Measurements from ENCODE around the gene CUEDC2. TPM values are rescaled to one million over a fixed set of nuclear protein-coding genes. Genes with fewer than 3 reads are reported as not detected.

The CUEDC2 gene
- total RNA-seq, 1 experiment from 2014 or later, result 38.1 TPM

DNA sequence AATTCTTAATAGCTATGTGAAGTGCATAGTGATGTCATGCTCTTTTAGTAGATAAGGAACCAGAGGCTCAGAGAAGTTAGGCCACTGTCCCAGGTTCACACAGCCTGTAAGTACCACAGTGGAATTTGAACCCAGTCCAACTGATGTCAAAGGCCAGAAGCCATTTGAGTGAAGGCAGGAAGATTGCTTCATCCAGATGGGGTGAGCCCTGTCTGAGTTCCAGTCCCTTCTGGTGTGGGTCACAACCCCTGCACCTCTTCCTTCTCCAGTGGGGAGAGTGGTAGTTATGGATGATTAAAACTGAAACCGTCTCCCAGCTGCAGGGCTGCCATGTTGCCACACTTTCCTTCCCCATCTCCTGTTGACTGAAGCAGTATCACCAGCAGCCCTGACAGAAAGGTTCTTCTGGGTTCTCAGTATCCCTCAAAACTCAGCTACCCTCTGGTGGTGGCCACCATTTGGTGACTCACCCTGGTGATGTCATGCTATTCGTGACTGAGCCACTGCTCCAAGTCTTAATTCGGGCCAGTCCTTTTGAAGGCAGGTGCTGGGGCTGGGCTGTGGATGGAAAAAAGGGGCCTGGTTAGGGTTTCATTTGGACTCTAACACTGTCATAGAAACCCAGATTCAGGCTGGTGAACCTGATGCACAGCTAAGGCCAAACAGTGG, 20.4 kb upstream of the CUEDC2 start:
- Mint-ChIP-seq H3K27ac (ENCODE audit: unreplicated experiment) (no peak overlapping the region), H3K36me3 (ENCODE audit: insufficient read depth, unreplicated experiment) (peaks cover 31% of the 10 kb centered on the region), H3K9me3 (ENCODE audit: low read depth, unreplicated experiment) (no peaks in the 10 kb centered on the region)

DNA sequence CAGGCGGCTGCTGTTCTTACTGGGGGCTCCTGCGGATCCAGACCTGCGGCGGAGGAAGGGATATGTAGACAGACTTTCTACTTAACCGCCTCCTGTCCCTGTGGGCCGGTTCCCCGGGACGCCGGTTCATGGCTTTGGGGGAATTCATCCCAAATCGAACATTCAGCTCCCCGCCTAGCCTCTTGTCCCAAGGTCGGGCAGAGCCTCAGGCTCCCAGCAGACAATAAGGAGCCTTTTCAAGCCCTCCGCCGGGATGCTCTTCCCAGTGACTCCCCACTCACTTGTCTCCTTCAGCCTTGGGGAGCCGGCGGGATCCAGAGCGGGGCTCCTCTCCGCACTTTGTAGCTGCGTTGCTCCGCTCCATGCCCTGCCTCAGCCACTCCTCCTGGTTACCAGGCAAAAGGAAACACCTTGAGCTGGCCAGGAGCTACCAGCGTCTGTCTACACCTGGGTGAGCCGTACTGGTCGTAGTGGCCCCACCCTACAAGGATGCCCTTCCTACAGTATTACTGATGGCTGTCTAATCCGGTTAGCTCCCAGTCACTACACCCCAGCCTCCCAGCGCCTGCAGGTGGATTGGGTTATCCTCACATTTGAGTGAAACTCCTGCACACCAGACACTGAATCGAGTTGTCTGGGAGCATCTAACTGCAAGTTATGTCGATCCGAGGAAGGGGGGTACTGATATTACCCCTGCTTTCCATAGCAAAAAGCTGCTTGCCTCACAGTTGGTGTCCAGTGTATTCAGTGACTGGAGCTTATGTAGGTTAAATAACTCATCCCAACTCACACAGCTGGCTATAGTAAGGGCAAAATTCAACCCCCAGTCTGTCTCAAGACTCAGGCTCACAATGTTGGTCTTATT, 19.0 kb upstream of the CUEDC2 start, which contains the start of gene C10orf95:
TSS of gene C10orf95 (minus strand) at position 439 of the 865 bp plus-strand sequence. CDS start 450 bp downstream, outside the sequence.
- Mint-ChIP-seq H3K4me3 (ENCODE audit: low read depth, unreplicated experiment) (peak within 1 kb of the TSS; percentile 78), H3K27ac (ENCODE audit: unreplicated experiment) (peak within 1 kb of the TSS; percentile 42), H3K9me3 (ENCODE audit: low read depth, unreplicated experiment) (no peaks in the 10 kb centered on the region), H3K36me3 (ENCODE audit: insufficient read depth, unreplicated experiment) (peaks cover 31% of the 10 kb centered on the region), H3K4me1 (ENCODE audit: low read depth, unreplicated experiment) (no peaks in the 10 kb centered on the region), H3K27me3 (ENCODE audit: unreplicated experiment) (no peaks in the 10 kb centered on the region)
- no peak for DNase-seq
- TF ChIP-seq, protein P1, sequence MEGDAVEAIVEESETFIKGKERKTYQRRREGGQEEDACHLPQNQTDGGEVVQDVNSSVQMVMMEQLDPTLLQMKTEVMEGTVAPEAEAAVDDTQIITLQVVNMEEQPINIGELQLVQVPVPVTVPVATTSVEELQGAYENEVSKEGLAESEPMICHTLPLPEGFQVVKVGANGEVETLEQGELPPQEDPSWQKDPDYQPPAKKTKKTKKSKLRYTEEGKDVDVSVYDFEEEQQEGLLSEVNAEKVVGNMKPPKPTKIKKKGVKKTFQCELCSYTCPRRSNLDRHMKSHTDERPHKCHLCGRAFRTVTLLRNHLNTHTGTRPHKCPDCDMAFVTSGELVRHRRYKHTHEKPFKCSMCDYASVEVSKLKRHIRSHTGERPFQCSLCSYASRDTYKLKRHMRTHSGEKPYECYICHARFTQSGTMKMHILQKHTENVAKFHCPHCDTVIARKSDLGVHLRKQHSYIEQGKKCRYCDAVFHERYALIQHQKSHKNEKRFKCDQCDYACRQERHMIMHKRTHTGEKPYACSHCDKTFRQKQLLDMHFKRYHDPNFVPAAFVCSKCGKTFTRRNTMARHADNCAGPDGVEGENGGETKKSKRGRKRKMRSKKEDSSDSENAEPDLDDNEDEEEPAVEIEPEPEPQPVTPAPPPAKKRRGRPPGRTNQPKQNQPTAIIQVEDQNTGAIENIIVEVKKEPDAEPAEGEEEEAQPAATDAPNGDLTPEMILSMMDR (IDR thresholded peaks at IDR 0.05; ENCODE audit: unreplicated experiment), result no peak
- intact Hi-C loops (cut with micrococcal nuclease; ENCODE audit: unreplicated experiment), result no loop called here
- BruUV-seq (replicated peaks), result no TSS peak
- CTCF ChIA-PET, result interaction anchor here (0.7 to 1.4 kb wide), 3 partner anchors 11 to 104 kb away, joined by 3 read pairs; partner anchors contain the start of gene CUEDC2

More for the DNA sequence above, 20.4 kb upstream of the CUEDC2 start:
- no peaks in the 10 kb centered on the region for H3K27me3 Mint-ChIP-seq (ENCODE audit: unreplicated experiment)
- no peaks in the 10 kb centered on the region for H3K4me1 Mint-ChIP-seq (ENCODE audit: low read depth, unreplicated experiment)
- CTCF ChIA-PET, result no interaction called here
- TF ChIP-seq, protein P1 (IDR thresholded peaks at IDR 0.05; ENCODE audit: unreplicated experiment), result no peak
- intact Hi-C loops (cut with micrococcal nuclease; ENCODE audit: unreplicated experiment), result no loop called here
- DNase-seq, result no peak
- BruUV-seq (replicated peaks), result no TSS peak
- no peak overlapping the region for H3K4me3 Mint-ChIP-seq (ENCODE audit: low read depth, unreplicated experiment)

DNA sequence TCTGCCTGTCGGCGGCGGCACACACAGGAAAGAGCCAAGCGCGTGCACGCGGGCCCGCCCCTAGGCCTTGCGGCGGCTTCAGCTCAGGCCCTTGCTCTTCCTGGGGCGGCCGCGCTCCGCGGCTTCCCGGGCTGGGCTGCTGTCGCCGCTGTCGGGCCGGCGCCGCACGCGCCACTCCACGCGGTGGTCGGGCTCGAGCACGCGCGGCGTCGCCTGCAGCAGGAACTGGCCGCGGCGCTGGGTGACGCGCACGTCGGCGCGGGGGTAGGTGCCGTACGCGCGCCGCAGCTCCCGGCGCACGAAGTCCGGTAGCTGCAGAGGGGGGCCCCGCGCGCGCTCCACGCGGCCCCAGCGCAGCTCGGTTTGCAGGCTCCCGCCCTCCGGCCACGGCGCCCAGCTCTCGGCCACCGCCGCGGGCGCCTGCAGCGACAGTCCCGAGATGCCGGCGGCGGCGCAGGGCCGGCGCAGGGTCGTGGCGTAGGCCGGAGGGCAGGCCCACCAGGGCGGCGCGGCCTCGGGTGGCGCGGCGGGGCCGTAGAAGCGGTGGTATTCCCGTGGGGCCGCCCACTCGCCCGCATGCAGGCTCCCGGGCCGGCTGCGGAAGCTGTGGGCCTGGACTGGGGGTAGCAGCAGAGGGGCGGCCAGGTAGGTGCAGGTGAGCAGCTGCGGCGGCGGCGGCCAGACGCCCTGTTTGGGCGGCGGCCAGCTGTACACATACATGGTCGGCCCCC, 18.2 kb upstream of the CUEDC2 start:
- peak overlapping the region; percentile 78 for H3K4me3 Mint-ChIP-seq (ENCODE audit: low read depth, unreplicated experiment)
- intact Hi-C loops (cut with micrococcal nuclease; ENCODE audit: unreplicated experiment), result no loop called here

DNA sequence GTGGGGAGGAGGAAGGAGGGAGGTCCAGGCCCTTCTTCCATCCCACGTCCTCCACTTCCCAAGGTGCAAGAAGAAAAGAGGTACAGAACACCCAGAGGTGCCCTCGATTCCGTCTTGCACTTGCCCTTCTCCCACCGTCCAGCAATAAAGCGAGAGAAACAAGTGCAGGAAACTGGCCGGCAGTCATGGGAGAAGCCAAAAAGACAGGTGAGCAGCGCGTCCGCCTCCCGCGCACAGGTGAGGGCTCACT, 17.7 kb upstream of the CUEDC2 start:
- Mint-ChIP-seq H3K9me3 (ENCODE audit: low read depth, unreplicated experiment) (no peaks in the 10 kb centered on the region), H3K4me1 (ENCODE audit: low read depth, unreplicated experiment) (no peaks in the 10 kb centered on the region), H3K36me3 (ENCODE audit: insufficient read depth, unreplicated experiment) (peaks cover 31% of the 10 kb centered on the region), H3K4me3 (ENCODE audit: low read depth, unreplicated experiment) (peak overlapping the region; percentile 78), H3K27me3 (ENCODE audit: unreplicated experiment) (no peaks in the 10 kb centered on the region), H3K27ac (ENCODE audit: unreplicated experiment) (peak overlapping the region; percentile 60)
- BruUV-seq (replicated peaks), result no TSS peak
- CTCF ChIA-PET, result interaction anchor here (1.3 to 1.6 kb wide), 2 partner anchors 12 to 29 kb away, joined by 3 to 5 read pairs; partner anchors contain the start of gene FBXL15
- intact Hi-C loops (cut with micrococcal nuclease; ENCODE audit: unreplicated experiment), result no loop called here
- DNase-seq, result no peak
- TF ChIP-seq, protein P1 (IDR thresholded peaks at IDR 0.05; ENCODE audit: unreplicated experiment), result no peak

More for the DNA sequence above, 18.2 kb upstream of the CUEDC2 start:
- Mint-ChIP-seq H3K9me3 (ENCODE audit: low read depth, unreplicated experiment) (no peaks in the 10 kb centered on the region), H3K4me1 (ENCODE audit: low read depth, unreplicated experiment) (no peaks in the 10 kb centered on the region), H3K36me3 (ENCODE audit: insufficient read depth, unreplicated experiment) (peaks cover 31% of the 10 kb centered on the region), H3K27ac (ENCODE audit: unreplicated experiment) (peak overlapping the region; percentile 60), H3K27me3 (ENCODE audit: unreplicated experiment) (no peaks in the 10 kb centered on the region)
- TF ChIP-seq, protein P1 (IDR thresholded peaks at IDR 0.05; ENCODE audit: unreplicated experiment), result no peak
- peak; percentile 84 for DNase-seq
- BruUV-seq (replicated peaks), result no TSS peak
- CTCF ChIA-PET, result interaction anchor here (0.7 to 1.6 kb wide), 4 partner anchors 12 to 103 kb away, joined by 3 to 5 read pairs (median 3); partner anchors contain the start of genes CUEDC2 and FBXL15

Data from Calu3 (cell line).